GM18502 (cell line): ENCODE results near the gene C9orf72.
A peak's percentile ranks its signal among the peaks of the same experiment; 100 is the strongest.

Experiments used
- ATAC-seq: cut with Tn5 transposase; IDR thresholded peaks from one replicate; pipeline ENCODE4 v1.9.1; 2021; ENCODE audit warnings: mild to moderate bottlenecking; ENCODE audit not compliant: unreplicated experiment, poor library complexity

The C9orf72 gene

DNA sequence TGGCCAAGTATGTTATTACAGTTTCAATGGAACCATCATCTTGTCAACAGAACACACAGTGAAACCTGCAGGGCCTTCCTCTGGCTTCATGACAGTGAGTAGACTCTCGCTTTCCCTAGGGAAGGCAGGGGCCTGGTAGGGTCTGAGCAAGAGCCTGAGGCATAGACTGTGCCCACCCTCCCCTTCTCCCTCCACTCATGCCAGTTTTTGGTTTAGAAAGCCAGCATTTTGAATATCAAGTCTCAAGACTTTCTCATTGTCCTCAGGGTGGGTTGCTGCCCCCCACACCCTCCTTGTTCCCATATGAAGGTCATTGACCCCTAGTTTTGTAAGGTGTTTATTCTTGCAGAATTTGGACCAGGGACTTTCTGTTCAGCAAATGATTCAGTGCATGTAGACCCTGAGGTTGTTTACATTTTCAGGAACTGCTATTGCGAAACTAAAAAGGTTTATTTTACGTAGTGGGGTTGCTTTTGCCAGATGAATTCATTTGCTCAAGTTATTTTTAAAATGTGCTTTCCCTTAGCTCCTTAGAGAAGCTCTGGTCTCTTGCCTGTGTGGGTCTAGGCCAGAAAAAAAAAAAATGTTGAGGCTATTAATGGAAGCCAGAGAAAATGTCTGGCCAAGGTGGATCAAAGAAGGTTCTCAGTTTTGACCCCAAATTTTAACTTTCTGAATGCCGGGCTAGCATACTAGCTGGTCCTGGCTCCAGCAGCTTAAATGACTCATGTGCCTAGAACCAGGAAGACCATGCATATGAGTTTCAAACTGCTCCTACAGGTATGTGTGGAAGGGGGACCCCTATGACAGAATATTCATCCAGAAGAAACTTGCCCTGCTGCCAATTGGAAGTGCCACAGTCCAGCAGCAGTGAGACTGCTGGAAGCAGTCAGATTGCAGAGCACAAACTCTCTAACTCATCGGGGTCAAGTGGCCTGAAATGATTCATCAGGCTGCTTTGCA, 33.5 kb downstream of the C9orf72 start:
- peak; percentile 43 for ATAC-seq

DNA sequence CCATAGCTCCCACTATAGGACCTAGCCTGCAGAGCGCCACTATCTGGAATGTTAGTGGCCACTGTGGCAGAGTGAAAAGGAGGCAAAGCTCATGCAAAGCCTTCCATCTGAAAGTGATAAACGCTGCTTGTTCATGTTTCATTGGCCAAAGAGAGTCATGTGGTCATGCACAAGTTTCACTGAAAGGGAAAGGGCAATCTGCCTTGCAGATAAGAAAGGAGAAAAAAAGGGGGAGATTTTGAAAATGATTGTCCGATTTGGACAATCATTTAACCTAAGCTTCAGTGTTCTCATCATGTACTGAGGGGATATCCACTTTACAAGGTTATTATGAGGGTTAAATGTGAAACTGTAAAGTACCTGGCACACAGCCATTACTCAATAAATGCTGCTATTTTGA, 34.6 kb downstream of the C9orf72 start:
- ATAC-seq = peak; percentile 35

DNA sequence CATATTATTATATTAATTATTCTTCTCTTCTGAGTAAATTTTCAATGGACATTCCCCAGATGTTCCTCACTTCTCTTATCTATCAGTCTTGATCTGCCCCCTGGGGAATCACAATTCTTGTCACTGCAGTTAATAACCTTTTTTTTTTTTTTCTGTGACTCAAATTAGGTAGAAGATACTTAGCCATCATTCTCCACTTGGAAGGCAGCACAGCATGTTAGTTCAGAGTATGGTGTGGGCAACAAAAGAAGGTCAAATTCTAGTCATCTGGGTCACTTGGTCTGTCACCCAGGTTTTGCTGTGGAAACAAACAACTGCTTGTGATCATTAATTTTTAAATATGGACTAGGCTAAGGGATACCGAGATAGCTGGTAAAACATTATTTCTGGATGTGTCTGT, 35.5 kb downstream of the C9orf72 start:
- no peak for ATAC-seq

DNA sequence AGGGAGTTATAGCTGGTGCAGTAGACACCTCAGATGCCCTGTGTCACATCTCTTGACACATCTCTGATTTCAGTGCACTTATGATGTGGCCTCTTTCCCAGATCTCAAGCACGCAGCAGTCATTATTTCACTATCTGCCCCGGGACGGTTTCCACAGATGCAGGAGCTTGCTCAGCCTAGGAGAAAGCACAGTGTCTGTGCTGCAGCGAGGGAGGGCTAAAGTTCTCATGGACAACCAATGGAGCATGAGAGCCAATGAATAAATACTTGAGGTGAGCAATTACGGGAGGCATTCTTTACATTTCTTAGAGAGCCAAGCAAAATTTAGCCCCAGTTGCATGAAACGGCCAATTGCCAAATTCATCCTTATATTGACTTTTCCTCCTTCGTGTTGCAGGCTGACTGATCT, 36.2 kb downstream of the C9orf72 start:
- ATAC-seq = no peak

DNA sequence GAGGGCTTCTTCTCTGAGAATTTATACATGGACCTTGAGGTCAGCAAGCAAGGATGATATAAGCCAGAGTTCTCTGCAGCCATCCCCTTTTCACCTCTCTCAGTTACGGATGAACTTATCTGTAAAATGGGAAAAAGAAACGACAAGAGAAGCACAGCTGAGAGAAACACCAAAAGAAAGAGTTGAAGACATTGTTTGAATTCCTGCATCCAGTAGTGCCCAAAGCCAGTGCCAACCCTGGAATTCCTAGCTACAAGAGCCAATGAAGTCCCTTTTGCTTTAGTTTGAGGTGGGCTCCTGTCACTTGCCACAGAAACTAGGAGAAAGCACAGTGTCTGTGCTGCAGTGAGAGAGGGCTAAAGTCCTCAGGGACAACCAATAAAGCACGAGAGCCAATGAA, 37.1 kb downstream of the C9orf72 start:
- ATAC-seq = no peak

DNA sequence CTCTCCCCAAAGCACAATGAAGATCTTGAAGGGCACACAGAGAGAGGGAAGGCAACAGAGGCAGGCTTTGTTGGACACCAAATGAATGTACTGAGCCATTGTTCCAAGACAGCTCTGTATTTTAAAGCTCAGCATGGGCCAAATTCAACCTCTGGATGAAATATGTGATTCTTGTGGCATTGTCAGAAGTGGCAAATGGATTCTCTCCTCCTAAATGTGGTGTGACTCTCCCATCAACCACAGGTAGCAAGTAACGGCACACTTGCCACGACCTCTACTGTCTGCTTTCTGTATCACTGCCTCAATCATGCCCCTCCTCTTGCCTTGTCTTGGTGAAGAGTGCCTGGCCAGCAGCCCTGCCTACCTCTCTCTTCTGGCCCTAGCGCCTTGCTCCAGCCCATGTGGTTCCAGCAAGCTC, 37.6 kb downstream of the C9orf72 start:
- ATAC-seq = peak; percentile 76

DNA sequence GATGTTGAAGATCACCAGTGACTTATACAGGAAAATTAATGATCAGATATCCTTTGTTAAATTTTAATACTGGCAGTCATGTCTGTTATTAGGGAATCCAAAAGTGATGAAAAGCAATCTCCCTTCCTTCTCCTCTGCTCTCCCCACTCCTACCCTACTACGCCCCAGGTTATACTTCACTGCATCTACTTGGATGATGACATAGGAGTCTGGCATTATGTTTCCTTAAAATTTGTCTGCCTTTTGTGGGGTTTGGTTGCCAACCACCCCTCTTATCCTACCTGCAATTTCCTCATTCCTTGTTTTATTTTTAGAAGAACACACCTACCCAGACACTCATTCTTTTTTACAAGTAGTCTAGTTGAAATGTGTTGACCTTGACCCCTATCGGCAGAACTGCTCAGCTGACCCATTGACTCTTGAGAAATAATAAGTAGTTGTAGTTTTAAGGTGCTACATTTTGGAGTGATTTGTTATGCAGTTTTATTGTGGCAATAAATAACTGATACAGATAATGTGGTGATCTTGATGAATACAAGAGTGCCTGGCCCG, 38.5 kb downstream of the C9orf72 start:
- no peak for ATAC-seq

DNA sequence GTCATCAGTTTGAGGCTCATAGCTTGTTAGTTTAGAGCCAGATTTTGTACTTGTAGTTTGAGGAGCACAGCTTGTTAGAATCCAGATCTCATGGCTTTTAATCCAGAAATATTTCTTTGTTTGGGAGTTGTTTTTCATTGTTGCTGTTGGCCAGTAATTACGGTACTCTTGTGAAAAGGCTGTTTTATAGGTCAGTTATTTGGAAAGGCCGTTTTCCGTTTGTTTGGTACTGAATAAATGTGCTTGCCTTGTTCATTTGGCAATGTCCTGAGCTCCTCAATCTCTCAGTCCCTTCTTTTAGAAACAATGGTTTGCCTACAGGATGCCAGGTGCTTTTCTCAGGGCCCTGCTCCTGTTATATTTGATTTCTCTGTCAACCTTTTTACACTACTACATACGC, 39.1 kb downstream of the C9orf72 start:
- no peak for ATAC-seq

DNA sequence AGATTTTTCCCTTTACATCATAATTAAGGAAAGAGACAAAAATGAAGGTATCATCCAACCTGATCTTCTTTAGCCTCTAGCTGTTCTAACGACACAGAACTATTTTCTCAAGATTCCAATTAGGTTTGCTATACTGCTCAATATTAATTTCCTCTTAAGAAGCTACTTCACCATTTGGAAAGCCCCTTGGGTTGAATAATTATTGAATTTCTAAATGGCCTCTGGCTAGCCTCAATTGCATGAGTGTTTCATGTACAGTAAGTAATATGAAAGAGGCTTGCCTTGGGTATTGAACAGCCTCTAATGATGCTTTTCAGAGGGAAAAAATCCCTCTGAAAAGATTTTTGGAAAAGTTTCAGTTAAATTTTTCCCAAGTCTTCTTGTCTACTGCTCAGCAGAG, 40.0 kb downstream of the C9orf72 start:
- ATAC-seq = no peak

DNA sequence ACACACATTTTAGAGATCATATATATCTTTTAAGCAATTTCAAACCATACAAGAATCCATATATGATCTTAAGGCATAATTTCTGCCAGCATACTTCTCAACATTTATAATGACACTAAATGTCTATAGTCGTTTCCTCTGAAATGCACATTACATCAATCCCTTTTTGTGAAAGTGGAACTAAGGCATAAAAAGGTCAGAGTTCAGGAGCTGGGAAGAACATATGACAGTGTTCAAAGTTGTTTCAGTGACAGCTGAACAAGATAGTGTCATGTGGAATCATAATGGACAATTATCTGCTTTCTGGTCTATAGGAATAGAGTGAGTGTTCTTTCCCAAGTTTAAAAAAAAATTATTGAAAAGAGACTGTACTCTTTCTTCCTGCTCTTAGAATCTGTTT, 41.2 kb downstream of the C9orf72 start:
- ATAC-seq = no peak

DNA sequence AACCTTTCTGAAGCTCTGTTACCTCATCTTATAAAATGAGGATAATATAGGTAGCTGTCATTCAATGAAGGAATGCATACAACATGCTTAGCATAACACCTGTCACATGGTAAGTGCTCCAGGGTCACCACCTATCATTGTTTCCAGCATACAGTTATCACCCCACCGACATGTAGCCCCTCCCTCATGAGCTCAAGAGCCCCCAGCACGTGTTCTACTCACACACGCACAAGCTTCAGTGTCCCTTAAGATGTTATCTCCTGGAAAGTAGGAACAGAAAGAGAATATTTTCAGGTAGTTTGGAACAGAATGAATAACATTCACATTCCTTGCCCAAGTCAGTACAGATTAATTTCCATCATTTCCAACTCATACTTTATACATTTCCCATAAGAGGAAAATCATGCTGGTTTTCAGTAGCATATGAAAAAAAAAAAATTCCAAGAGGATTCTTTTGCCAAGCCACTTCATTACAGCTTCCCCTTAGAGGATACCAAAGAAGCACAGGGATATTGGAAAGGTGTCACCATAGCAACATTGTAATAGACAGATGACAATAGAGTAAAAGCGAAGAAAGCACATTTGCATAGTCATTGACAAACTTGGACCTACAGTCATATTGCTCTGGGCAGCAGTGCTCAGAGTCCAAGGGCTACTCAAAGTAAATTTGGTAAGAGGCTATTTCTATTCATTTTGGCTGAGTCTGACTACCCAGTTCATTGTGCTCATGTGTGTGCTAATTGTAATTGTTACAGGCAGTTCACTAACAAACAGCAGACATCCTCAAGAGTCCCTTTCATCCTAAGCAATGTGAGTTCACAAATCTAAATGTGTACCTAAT, 42.1 kb downstream of the C9orf72 start:
- ATAC-seq = no peak

DNA sequence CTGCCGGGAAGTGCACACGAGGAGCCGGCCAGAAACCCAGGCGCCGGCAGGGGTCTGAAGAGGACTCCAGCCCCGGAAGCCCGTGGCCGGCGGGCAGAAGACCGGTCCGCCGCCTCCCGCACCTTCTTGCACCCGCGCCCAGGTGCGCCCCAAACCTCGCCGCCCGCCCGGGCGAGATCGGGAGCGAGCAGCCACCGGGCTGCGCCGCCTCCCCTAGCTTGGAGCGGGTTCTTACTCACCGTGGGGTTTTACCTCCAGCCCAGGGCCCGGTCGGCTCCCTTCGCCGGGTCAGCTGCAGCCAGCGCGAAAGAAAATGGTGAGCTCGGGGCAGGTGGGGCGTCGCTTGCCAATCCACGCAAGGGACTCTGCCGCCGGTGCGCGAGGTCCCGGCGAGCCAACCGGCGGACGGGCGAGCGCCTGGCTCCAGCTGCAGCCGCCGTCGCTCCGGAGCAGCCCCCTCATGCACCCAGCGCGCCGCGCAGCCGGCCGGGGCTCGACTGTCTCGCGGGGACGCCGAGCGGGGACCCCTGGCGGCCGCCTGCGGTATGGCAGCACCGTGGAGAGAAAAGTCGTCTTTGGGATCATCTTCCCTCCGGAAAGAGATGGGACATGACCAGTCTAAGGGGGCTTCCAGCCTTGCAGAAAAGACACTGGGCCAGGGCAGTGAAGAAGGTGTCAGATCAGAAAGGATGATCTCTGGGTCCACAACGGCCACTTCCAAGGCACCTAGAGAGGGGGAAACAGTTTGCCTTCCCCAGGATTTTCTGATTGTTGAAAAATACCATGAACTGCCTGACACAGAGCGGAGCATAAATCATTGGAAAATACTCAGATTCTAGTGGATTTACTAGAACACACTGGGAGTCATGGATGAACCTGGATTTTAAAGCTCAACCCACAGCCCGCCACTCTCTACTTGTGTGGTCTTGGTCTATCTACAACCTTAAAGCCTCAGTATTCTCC, 43.7 kb downstream of the C9orf72 start, which contains the start of gene MOB3B:
Gene MOB3B (minus strand): TSS at position 499 of the 963 bp plus-strand sequence. CDS start 74,264 bp downstream, outside the sequence.
- ATAC-seq = peak; percentile 79

DNA sequence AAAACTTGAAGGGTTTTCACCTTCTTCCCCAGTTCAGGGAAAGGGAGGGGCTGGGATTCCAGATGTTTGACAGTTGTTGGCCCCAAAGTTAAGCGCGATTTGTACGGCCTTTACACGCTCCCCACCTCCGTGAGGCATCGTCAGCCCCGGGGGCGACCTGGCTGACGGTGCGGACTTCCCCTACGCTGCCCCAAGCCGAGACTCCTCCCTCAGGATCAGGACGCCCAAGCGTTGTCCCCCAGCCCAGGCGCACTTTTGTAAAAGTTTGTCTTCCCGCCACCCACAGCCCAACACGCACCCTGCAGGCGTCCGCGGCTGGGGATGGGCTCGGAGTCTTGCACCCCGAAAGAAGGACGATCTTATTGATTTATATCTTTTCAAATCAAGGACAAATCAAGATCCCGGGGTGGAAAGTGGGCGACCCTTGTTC, 44.4 kb downstream of the C9orf72 start:
- ATAC-seq = peak; percentile 47

DNA sequence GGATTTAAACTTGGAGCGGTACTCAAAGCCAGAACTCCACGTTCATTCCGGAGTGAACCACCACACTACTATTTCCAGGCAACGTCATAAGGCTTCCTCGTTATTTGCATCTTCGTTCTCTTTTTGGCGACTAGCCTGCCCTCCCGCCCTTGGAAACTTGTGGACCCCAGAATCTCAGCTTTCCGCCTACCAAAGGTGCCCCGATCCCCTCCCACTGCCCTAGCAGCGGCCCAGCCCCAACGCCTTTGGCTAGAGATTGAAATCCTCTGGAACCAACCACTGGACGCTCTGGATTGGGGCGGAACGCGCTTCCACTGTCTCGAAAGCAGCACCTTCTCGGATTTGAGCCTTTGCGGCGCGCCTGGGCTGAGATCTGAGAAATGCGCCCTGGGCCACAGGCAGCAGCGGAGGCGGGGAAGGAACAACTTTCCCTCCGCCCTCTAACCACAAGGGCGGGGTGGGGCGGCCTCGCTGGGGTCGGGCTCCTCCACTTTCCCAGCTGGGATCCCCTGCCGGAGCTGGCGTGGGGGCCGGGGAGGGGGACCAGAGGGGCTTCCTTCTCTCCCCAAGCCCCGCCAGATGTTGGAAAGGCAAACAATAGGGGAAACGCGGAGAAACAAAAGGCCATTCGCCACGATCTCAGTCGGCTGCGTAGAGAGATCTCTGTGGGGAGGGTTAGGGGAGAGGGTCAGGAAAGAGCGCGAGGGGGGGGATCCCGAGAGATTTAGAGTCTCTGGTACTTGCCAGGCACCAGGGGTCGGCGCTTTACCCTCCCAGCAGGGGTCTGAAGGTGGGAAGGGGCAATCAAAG, 45.0 kb downstream of the C9orf72 start:
- peak; percentile 67 for ATAC-seq

DNA sequence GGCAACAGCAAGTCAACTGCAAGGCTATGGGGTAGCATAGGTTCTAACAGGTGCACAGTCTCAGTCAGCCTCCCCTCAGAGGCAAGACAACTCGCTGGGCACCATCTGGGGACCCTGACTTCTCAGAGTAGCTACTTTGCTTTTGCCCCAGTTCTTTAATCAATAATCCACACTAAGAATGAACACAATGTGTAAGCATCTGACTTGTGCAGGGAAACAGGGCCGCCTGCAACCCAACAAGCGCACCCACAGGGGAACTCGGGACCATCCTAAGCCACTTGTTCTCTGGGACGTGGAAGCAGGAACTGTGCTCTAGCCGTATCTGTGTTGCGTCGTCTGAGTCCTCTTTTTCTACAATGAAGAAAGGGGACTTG, 45.6 kb downstream of the C9orf72 start:
- ATAC-seq = no peak

DNA sequence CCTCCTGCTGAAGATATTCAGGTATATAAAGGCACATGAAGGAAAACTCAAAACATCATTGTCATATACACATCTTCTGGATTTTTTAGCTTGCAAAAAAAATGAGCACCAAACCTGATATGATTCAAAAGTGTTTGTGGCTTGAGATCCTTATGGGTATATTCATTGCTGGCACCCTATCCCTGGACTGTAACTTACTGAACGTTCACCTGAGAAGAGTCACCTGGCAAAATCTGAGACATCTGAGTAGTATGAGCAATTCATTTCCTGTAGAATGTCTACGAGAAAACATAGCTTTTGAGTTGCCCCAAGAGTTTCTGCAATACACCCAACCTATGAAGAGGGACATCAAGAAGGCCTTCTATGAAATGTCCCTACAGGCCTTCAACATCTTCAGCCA, 49.0 kb downstream of the C9orf72 start, which contains the start of gene IFNK:
Gene IFNK (plus strand): TSS at position 55 of the 400 bp plus-strand sequence. CDS start 47 bp downstream, at position 102.
- no peak for ATAC-seq

DNA sequence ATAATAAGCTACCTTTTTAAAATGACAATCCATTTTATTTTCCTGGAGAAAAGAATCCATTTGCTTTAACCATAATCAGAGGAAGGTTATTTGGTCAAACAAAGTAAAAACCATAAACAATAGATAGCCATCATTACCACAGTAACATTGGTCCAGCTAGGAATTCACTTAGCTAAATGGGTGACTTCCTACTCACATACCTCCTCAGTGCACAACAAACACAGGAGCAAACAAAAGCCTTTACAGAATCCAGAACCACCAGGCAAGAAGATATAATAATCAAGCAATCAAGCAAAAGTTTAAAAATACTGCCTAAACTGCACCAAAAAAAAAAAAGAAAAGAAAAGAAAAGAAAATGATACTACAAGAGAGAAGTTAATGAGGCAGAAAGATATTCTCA, 50.1 kb downstream of the C9orf72 start:
- no peak for ATAC-seq

DNA sequence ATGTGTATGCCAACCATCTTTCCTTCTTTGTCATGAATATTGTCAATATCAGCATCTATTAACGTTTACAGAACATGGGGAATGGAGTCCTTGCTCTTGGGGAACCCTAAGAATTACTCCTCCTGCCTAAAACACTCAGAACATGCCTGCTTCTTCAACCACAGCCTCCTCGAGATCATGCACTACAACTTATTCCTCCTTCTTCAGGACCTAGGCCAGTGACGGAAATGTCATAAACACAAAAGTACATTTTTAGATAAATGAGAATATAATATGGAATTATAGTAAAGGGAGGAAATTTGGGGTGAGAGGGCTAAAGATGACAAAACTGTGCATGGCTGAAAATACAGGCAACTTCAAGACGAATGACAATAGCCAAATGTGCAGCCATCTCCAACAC, 52.3 kb downstream of the C9orf72 start:
- ATAC-seq = no peak
